A549 (cell line): ENCODE measurements around the gene RPL32.

Experiments
- CHD4 ChIP-seq: fragments of 200-600 bp; sonication (generic); IDR thresholded peaks from 2 replicates; pipeline ENCODE4 v1.6.1; 2016; ENCODE audit warnings: antibody characterized with exemption, mild to moderate bottlenecking, borderline replicate concordance
- CTCF ChIP-seq: fragments of >200 bp; sonication (Bioruptor Twin); formaldehyde crosslinking; IDR thresholded peaks from 3 replicates; pipeline ENCODE4 v1.5.1; 2016
- EHMT2 ChIP-seq: fragments of 200-600 bp; sonication (generic); IDR thresholded peaks from 2 replicates; pipeline ENCODE4 v1.6.1; 2016; ENCODE audit warnings: antibody characterized with exemption, low read depth, mild to moderate bottlenecking, moderate library complexity
- ELK1 ChIP-seq: fragments of 150-350 bp; IDR thresholded peaks from 2 replicates; pipeline ENCODE4 v1.6.1; 2014; ENCODE audit warnings: low read depth, mild to moderate bottlenecking, low read length
- ESRRA ChIP-seq: fragments of 150-350 bp; IDR thresholded peaks from 2 replicates; pipeline ENCODE4 v1.6.1; 2014; ENCODE audit warnings: mild to moderate bottlenecking, low read length, borderline replicate concordance
- HEYL ChIP-seq: fragments of 250-450 bp; sonication (Bioruptor Pico); IDR thresholded peaks from 2 replicates; pipeline ENCODE4 v1.8.0; 2021; ENCODE audit warnings: mild to moderate bottlenecking, moderate library complexity
- KDM5A ChIP-seq: fragments of 200-600 bp; sonication (generic); IDR thresholded peaks from 2 replicates; pipeline ENCODE4 v1.6.1; 2016; ENCODE audit warnings: antibody characterized with exemption, mild to moderate bottlenecking
- MYC ChIP-seq: IDR thresholded peaks from 2 replicates; pipeline ENCODE4 v1.6.1; 2012; ENCODE audit warnings: mild to moderate bottlenecking, inconsistent platforms, low read length, improper control_type of control experiment, borderline replicate concordance
- TFCP2L1 ChIP-seq: fragments of 250-450 bp; sonication (Bioruptor Pico); IDR thresholded peaks from 2 replicates; pipeline ENCODE4 v1.5.0; 2021; ENCODE audit warnings: mild to moderate bottlenecking
- ZNF302 ChIP-seq: fragments of 250-450 bp; sonication (Bioruptor Pico); IDR thresholded peaks from 2 replicates; pipeline ENCODE4 v1.9.0; 2021; ENCODE audit warnings: inconsistent platforms, mild to moderate bottlenecking, moderate library complexity
- TF ChIP-seq, protein P1 (sequence below): IDR thresholded peaks from 2 replicates; pipeline ENCODE4 v1.6.1; 2012; ENCODE audit warnings: low read depth, borderline replicate concordance

- TF ChIP-seq HEYL (CRISPR knock-in tag) (no peak), ZNF302 (CRISPR knock-in tag) (no peak), ESRRA (no peak), ELK1 (no peak), CTCF (peak; percentile 23; the same call in 1 of the 3 replicates), KDM5A (no peak), TFCP2L1 (CRISPR knock-in tag) (no peak), CHD4 (no peak), EHMT2 (no peak), MYC (no peak)
- TF ChIP-seq, protein P1, sequence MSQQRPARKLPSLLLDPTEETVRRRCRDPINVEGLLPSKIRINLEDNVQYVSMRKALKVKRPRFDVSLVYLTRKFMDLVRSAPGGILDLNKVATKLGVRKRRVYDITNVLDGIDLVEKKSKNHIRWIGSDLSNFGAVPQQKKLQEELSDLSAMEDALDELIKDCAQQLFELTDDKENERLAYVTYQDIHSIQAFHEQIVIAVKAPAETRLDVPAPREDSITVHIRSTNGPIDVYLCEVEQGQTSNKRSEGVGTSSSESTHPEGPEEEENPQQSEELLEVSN = no peak
Measured at GRCh38 chr3:12875857-12876836, 34.8 kb upstream of the RPL32 start.
